Smooth muscle cell (in vitro differentiated cells): ENCODE measurements around the gene SNX3. TPM values are rescaled to one million over a fixed set of nuclear protein-coding genes. Genes with fewer than 3 reads are reported as not detected.

Experiments
- DNase-seq: peaks from one replicate; lab custom pipeline; 2025; ENCODE audit not compliant: unreplicated experiment; lab: John Stamatoyannopoulos, UW
- H2AFZ ChIP-seq: fragments of 200-600 bp; sonication (generic); 2 replicates; pipeline ENCODE4 v1.6.0; 2016; ENCODE audit warnings: antibody characterized with exemption, low read depth, mild to moderate bottlenecking
- H3F3A ChIP-seq: fragments of 200-600 bp; sonication (generic); 2 replicates; pipeline ENCODE4 v1.6.0; 2017; ENCODE audit warnings: antibody characterized with exemption, low read depth
- H3K27ac ChIP-seq: fragments of 200-600 bp; sonication (generic); 2 replicates; pipeline ENCODE4 v1.5.1; 2016; ENCODE audit warnings: low read depth, mild to moderate bottlenecking
- H3K27me3 ChIP-seq: fragments of 200-600 bp; sonication (generic); 2 replicates; pipeline ENCODE4 v1.6.1; 2016; ENCODE audit warnings: low read depth, mild to moderate bottlenecking
- H3K36me3 ChIP-seq: fragments of 200-600 bp; sonication (generic); 2 replicates; pipeline ENCODE4 v1.5.1; 2016; ENCODE audit warnings: low read depth
- H3K4me1 ChIP-seq: fragments of 200-600 bp; sonication (generic); 2 replicates; pipeline ENCODE4 v1.5.1; 2016; ENCODE audit warnings: low read depth
- H3K4me2 ChIP-seq: fragments of 200-600 bp; sonication (generic); 2 replicates; pipeline ENCODE4 v1.6.0; 2016; ENCODE audit warnings: mild to moderate bottlenecking
- H3K4me3 ChIP-seq: fragments of 200-600 bp; sonication (generic); 2 replicates; pipeline ENCODE4 v1.5.1; 2016; ENCODE audit warnings: mild to moderate bottlenecking
- H3K79me2 ChIP-seq: fragments of 200-600 bp; sonication (generic); 2 replicates; pipeline ENCODE4 v1.6.0; 2016; ENCODE audit warnings: low read depth, mild to moderate bottlenecking
- H3K9ac ChIP-seq: fragments of 200-600 bp; sonication (generic); 2 replicates; pipeline ENCODE4 v1.6.0; 2016; ENCODE audit warnings: low read depth
- H3K9me3 ChIP-seq: fragments of 200-600 bp; sonication (generic); replicated peaks from 2 replicates; pipeline ENCODE4 v1.5.1; 2016; ENCODE audit warnings: low read depth
- H4K20me1 ChIP-seq: fragments of 200-600 bp; sonication (generic); 2 replicates; pipeline ENCODE4 v1.6.0; 2016; ENCODE audit warnings: low read depth
- WGBS: methylation state at CpG from one replicate; pipeline ENCODE4 v1.1.7; 2016; ENCODE audit warnings: low lambda C conversion rate; 5-methylcytosine and 5-hydroxymethylcytosine counted together
- polyA plus RNA-seq: library from polyadenylated mRNA; unstranded; fragments of >200 nt; fragmentation: Nextera tagmentation; extraction: Ambion mirVana; gene quantifications from 2 replicates; pipeline ENCODE4 v1.2.1, GENCODE V29; 2016
- total RNA-seq: library from RNA; depleted of rRNA; stranded (reverse); fragments of >200 nt; gene quantifications from 2 replicates; pipeline ENCODE4 v1.2.3, GENCODE V29; 2014
- TF ChIP-seq, protein P1 (sequence below): fragments of 200-600 bp; sonication (generic); IDR thresholded peaks from 2 replicates; pipeline ENCODE4 v1.5.1; 2017; ENCODE audit warnings: borderline replicate concordance, mild to moderate bottlenecking, antibody characterized with exemption; ENCODE audit not compliant: insufficient read depth, poor library complexity, severe bottlenecking

Gene SNX3
- total and polyA plus RNA-seq, 2 experiments from 2014 or later = 229 to 299 TPM

GRCh38 chr6:108171918-108172516 is 88.8 kb downstream of the SNX3 start:
- no peaks in the 10 kb centered on the region for H3K36me3 ChIP-seq
- H2AFZ ChIP-seq = no peak overlapping the region
- H3K4me2 ChIP-seq = no peak overlapping the region
- H3K27ac ChIP-seq = no peak overlapping the region
- H3K79me2 ChIP-seq = no peaks in the 10 kb centered on the region
- WGBS = 21% methylated on average over 3 of the region's 3 CpGs
- peaks cover 100% of the 10 kb centered on the region for H3K27me3 ChIP-seq
- H4K20me1 ChIP-seq = no peaks in the 10 kb centered on the region
- peaks cover 42% of the 10 kb centered on the region for H3K4me1 ChIP-seq
- H3K9ac ChIP-seq = no peak overlapping the region
- H3K9me3 ChIP-seq = no peaks in the 10 kb centered on the region
- TF ChIP-seq, protein P1, sequence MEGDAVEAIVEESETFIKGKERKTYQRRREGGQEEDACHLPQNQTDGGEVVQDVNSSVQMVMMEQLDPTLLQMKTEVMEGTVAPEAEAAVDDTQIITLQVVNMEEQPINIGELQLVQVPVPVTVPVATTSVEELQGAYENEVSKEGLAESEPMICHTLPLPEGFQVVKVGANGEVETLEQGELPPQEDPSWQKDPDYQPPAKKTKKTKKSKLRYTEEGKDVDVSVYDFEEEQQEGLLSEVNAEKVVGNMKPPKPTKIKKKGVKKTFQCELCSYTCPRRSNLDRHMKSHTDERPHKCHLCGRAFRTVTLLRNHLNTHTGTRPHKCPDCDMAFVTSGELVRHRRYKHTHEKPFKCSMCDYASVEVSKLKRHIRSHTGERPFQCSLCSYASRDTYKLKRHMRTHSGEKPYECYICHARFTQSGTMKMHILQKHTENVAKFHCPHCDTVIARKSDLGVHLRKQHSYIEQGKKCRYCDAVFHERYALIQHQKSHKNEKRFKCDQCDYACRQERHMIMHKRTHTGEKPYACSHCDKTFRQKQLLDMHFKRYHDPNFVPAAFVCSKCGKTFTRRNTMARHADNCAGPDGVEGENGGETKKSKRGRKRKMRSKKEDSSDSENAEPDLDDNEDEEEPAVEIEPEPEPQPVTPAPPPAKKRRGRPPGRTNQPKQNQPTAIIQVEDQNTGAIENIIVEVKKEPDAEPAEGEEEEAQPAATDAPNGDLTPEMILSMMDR = no peak
- DNase-seq = no peak
- no peak overlapping the region for H3K4me3 ChIP-seq
- H3F3A ChIP-seq = no peaks in the 10 kb centered on the region

- Histone ChIP-seq H2AFZ (no peak overlapping the region), H3F3A (no peaks in the 10 kb centered on the region), H3K4me1 (peaks cover 48% of the 10 kb centered on the region), H3K79me2 (no peaks in the 10 kb centered on the region), H4K20me1 (no peaks in the 10 kb centered on the region), H3K36me3 (no peaks in the 10 kb centered on the region), H3K27ac (no peak overlapping the region), H3K9ac (no peak overlapping the region), H3K9me3 (no peaks in the 10 kb centered on the region), H3K27me3 (peaks cover 100% of the 10 kb centered on the region), H3K4me3 (no peak overlapping the region), H3K4me2 (no peak overlapping the region)
- DNase-seq = no peak
- TF ChIP-seq, protein P1 = no peak
- 9% methylated on average over 20 of the region's 21 CpGs for WGBS
Measured at GRCh38 chr6:108171291-108171917, 89.4 kb downstream of the SNX3 start.

DNA sequence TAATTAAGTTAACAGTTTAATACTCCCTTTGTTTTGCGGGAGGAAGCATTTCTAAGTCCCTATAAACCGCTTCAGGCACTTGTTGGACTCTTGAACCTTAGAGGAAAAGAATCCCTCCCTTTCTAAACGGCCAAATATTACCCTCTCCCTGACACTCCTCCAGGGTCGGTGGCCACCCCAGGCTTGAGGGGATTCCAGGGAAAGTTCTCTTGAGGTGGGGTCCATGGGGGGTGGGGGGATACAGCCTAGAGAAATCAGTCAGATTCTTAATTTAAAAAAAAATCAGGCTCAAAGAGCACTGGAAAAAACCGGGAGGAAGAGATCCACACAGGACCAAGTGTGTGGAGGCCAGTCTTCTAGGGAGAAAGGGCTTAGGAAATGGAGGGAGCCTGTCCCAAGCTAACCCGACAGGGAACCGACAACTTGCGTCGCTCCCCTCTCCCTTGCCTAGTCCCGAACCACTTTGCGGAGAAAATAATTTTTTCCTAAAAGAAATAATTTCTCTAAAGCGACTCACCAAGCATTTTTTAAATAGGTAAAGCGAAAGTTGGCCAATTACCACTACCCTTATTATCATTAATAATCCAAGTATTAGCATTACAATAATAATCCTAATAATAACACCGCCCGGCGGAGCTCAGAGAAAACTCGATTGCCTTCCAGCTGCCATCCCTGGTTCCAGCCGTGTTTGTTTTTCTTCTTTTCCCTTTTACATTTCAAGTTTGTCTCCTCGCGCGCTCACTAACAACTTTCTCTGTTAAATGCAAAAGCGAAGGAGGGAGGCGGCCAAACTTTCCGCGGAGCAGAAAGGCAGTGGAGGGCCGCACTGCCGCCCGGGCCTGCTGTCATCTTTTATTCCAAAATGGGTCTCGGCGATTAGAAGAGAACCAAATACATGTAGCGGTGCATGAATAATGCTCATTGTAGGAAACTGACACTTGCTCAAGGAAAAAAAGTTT is 90.2 kb downstream of the SNX3 start:
- no peak for DNase-seq
- H3K27me3 ChIP-seq = peaks cover 100% of the 10 kb centered on the region
- no peaks in the 10 kb centered on the region for H3K9me3 ChIP-seq
- peaks cover 54% of the 10 kb centered on the region for H3K4me1 ChIP-seq
- no peaks in the 10 kb centered on the region for H4K20me1 ChIP-seq
- H3F3A ChIP-seq = no peaks in the 10 kb centered on the region
- no peaks in the 10 kb centered on the region for H3K36me3 ChIP-seq
- peak overlapping the region; percentile 2 for H3K4me2 ChIP-seq
- TF ChIP-seq, protein P1 = no peak
- H3K9ac ChIP-seq = no peak overlapping the region
- H2AFZ ChIP-seq = no peak overlapping the region
- no peak overlapping the region for H3K4me3 ChIP-seq
- H3K27ac ChIP-seq = no peak overlapping the region
- 4% methylated on average over 31 of the region's 31 CpGs for WGBS
- no peaks in the 10 kb centered on the region for H3K79me2 ChIP-seq
